ENCODE results near the gene SLC2A4RG. TPM values are rescaled to one million over a fixed set of nuclear protein-coding genes. Genes with fewer than 3 reads are reported as not detected.

The SLC2A4RG gene
- total RNA-seq, 1 donor from 2014 or later = 65.6 TPM

DNA sequence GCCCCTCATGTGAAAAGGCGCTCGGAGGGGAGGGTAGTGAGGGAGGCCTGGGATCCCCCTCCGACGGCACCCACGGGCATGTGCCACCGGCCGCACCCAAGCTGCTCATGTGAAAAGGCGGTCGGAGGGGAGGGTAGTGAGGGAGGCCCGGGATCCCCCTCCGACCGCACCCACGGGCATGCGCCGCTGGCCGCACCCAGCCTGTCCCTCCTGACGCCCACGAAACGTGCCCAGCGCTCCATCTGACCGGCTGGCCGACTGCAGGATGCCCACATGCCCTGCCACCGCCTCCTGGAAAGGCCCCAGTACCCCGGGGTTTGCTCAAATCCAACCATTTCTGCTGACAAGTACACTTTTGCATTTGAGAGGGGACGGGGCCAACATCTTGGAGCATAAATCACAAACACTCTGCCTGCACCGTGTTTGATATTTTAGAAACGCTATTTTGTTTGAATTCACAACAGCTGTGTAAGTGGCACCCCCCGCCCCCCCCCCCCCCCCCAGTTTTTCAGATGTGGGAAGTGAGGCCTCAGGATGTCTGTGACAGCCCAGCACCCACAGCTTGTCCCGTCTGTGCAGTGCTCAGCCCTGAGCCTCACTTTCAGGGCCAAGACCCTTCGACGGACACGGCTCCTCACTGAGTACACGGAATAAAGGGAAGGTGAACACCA is 34.1 kb downstream of the SLC2A4RG start:
- TF ChIP-seq EZH2 (IDR thresholded peaks at IDR 0.05; ENCODE audit: insufficient read depth, low read length) = no peak
- TF ChIP-seq, protein P1, sequence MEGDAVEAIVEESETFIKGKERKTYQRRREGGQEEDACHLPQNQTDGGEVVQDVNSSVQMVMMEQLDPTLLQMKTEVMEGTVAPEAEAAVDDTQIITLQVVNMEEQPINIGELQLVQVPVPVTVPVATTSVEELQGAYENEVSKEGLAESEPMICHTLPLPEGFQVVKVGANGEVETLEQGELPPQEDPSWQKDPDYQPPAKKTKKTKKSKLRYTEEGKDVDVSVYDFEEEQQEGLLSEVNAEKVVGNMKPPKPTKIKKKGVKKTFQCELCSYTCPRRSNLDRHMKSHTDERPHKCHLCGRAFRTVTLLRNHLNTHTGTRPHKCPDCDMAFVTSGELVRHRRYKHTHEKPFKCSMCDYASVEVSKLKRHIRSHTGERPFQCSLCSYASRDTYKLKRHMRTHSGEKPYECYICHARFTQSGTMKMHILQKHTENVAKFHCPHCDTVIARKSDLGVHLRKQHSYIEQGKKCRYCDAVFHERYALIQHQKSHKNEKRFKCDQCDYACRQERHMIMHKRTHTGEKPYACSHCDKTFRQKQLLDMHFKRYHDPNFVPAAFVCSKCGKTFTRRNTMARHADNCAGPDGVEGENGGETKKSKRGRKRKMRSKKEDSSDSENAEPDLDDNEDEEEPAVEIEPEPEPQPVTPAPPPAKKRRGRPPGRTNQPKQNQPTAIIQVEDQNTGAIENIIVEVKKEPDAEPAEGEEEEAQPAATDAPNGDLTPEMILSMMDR (IDR thresholded peaks at IDR 0.05; ENCODE audit: insufficient read depth, low read depth, low read length) = no peak
- Histone ChIP-seq H2AFZ (ENCODE audit: low read depth, low read length) (no peak overlapping the region), H3K4me2 (ENCODE audit: low read length) (no peak overlapping the region), H4K20me1 (ENCODE audit: insufficient read depth, low read length) (peaks cover 12% of the 10 kb centered on the region), H3K9me3 (ENCODE audit: insufficient read depth, low read depth, low read length) (no peaks in the 10 kb centered on the region), H3K9ac (ENCODE audit: low read length) (no peak overlapping the region), H3K4me1 (ENCODE audit: insufficient read depth, low read length) (peaks cover 8% of the 10 kb centered on the region), H3K27ac (ENCODE audit: low read depth, low read length) (no peak overlapping the region), H3K79me2 (ENCODE audit: insufficient read depth, low read length) (peaks cover 7% of the 10 kb centered on the region), H3K27me3 (ENCODE audit: insufficient read depth, low read length) (no peaks in the 10 kb centered on the region), H3K4me3 (ENCODE audit: insufficient read depth, low read depth, low read length) (no peak overlapping the region), H3K36me3 (ENCODE audit: insufficient read depth, low read length) (no peaks in the 10 kb centered on the region)
- Mint-ChIP-seq H3K27ac (ENCODE audit: unreplicated experiment) (peak overlapping the region; percentile 84), H3K4me3 (ENCODE audit: unreplicated experiment) (no peak overlapping the region), H3K9me3 (ENCODE audit: unreplicated experiment) (no peaks in the 10 kb centered on the region), H3K4me1 (ENCODE audit: low read depth, unreplicated experiment) (peaks cover 14% of the 10 kb centered on the region), H3K27me3 (ENCODE audit: low read depth, unreplicated experiment) (no peaks in the 10 kb centered on the region), H3K36me3 (ENCODE audit: low read depth, unreplicated experiment) (peaks cover 10% of the 10 kb centered on the region)
- FAIRE-seq (no peak), DNase-seq (ENCODE audit: low read depth) (no peak)

DNA sequence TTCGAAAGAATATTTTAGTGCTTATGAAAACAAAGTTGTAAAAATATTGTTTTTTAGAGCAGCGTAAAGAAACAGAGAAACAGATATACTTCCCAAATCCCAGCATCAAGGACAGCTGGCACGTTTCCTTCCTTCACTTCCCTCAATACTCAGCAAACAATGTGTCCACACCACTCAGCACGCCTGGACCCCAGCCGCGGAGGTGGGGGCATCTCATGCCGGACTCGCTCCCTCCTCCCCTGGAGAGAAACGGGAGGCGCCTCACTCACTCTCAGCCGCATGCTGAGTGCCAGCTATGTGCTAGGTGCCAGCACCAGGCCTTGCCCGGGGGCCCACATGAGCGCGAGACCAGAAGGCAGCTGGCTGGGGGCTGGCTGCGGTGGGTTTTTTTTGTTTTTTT is 34.7 kb downstream of the SLC2A4RG start:
- H3K9me3 Mint-ChIP-seq (ENCODE audit: unreplicated experiment) = no peaks in the 10 kb centered on the region
- TF ChIP-seq EZH2 (IDR thresholded peaks at IDR 0.05; ENCODE audit: insufficient read depth, low read length) = no peak
- TF ChIP-seq, protein P1 (IDR thresholded peaks at IDR 0.05; ENCODE audit: insufficient read depth, low read depth, low read length) = no peak
- Histone ChIP-seq H3K4me3 (ENCODE audit: insufficient read depth, low read depth, low read length) (no peak overlapping the region), H3K79me2 (ENCODE audit: insufficient read depth, low read length) (peaks cover 7% of the 10 kb centered on the region), H3K4me2 (ENCODE audit: low read length) (no peak overlapping the region), H3K27ac (ENCODE audit: low read depth, low read length) (no peak overlapping the region), H3K4me1 (ENCODE audit: insufficient read depth, low read length) (peaks cover 8% of the 10 kb centered on the region), H3K9me3 (ENCODE audit: insufficient read depth, low read depth, low read length) (no peaks in the 10 kb centered on the region), H2AFZ (ENCODE audit: low read depth, low read length) (no peak overlapping the region), H4K20me1 (ENCODE audit: insufficient read depth, low read length) (peaks cover 12% of the 10 kb centered on the region), H3K36me3 (ENCODE audit: insufficient read depth, low read length) (no peaks in the 10 kb centered on the region), H3K9ac (ENCODE audit: low read length) (no peak overlapping the region), H3K27me3 (ENCODE audit: insufficient read depth, low read length) (no peaks in the 10 kb centered on the region)
- no peaks in the 10 kb centered on the region for H3K27me3 Mint-ChIP-seq (ENCODE audit: low read depth, unreplicated experiment)
- peaks cover 14% of the 10 kb centered on the region for H3K4me1 Mint-ChIP-seq (ENCODE audit: low read depth, unreplicated experiment)
- DNase-seq (ENCODE audit: low read depth) (no peak), FAIRE-seq (no peak)
- peak overlapping the region; percentile 34 for H3K4me3 Mint-ChIP-seq (ENCODE audit: unreplicated experiment)
- peaks cover 10% of the 10 kb centered on the region for H3K36me3 Mint-ChIP-seq (ENCODE audit: low read depth, unreplicated experiment)
- H3K27ac Mint-ChIP-seq (ENCODE audit: unreplicated experiment) = no peak overlapping the region
